Measurements from ENCODE around the gene LCAT. TPM values are rescaled to one million over a fixed set of nuclear protein-coding genes. Genes with fewer than 3 reads are reported as not detected.

Gene LCAT
- total and polyA plus RNA-seq, 9 of the 15 experiments (the other 6 are each of a cell fraction or from before 2014, with no cell fraction given): 0.46 to 21.0 (median 5.0) TPM

DNA sequence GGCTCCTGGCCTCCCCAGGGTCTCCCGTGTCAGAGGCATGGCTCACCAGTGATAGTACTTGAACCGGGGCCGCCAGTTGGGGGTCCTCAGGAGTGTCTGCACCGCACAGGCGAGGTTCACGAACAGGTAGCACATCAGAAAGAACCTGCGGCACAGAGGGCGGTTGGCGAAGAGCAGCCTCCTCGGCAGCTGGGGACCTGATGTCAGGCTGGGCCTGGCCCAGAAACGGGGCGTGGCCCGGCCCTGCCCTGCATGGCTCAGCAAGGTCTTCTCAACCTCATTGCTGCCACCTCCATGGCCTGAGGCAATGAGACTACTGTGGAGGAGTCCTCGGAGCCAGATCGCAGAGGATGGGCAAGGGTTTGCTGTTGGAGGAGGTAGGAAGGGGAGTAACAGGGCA, 4.1 kb upstream of the LCAT start:
- in situ Hi-C loops (cut with MboI) (no loop called here), intact Hi-C loops (cut with micrococcal nuclease) (no loop called here)
- WGBS (ENCODE audit: insufficient coverage, low coverage, missing lambda C conversion rate): 95% methylated on average over 12 of the region's 15 CpGs
- DNase-seq (ENCODE audit: extremely low read depth in 1 of 4, low spot score in 3 of 4) (no peak), FAIRE-seq (no peak), ATAC-seq (no peak)
- H3K9me3 ChIP-seq (replicated peaks; ENCODE audit: control insufficient read depth, insufficient read depth, low read depth, low read length): no peaks in the 10 kb centered on the region; the same call in 1 of the 2 replicates
- no peak overlapping the region for H3K4me2 ChIP-seq (ENCODE audit: insufficient read depth, low read length)
- H3K4me1 ChIP-seq (replicated peaks in 1 of 2; ENCODE audit: control insufficient read depth in 2 of 2, insufficient read depth in 2 of 2, low read length in 2 of 2): peaks cover 7 to 49% of the 10 kb centered on the region in 2 experiments; a peak in 3 of 5 replicates
- no peaks in the 10 kb centered on the region for H3K9me1 ChIP-seq (ENCODE audit: control insufficient read depth, insufficient read depth, low read length)
- peak overlapping the region in 1 of 2 experiments; percentile 14; a peak in 2 of 4 replicates for H3K9ac ChIP-seq (ENCODE audit: insufficient read depth in 1 of 2, low read depth in 2 of 2, low read length in 2 of 2)
- CTCF ChIA-PET (ENCODE audit: low intra/inter-chr PET ratio): no interaction called here
- H3K4me3 ChIP-seq: no peak overlapping the region
- no peak overlapping the region for H3K27ac ChIP-seq (ENCODE audit: extremely low read depth, low read depth, low read length)
- no peaks in the 10 kb centered on the region for H3K79me2 ChIP-seq (ENCODE audit: control insufficient read depth, insufficient read depth, low read length)
- peaks cover 90% of the 10 kb centered on the region; the same call in 2 of the 3 replicates for H3K36me3 ChIP-seq (ENCODE audit: control insufficient read depth, insufficient read depth, low read length)
- H3K27me3 ChIP-seq (ENCODE audit: control insufficient read depth in 2 of 2, insufficient read depth in 2 of 2, low read length in 2 of 2): no peaks in the 10 kb centered on the region
- H2AFZ ChIP-seq (ENCODE audit: low read depth, low read length): no peak overlapping the region
- POLR2A ChIA-PET: interaction anchor here (0.6 to 1.2 kb wide), 3 partner anchors 36 to 285 kb away, joined by 3 to 5 read pairs (median 3); no protein-coding TSS in a partner anchor
- no TSS peak for BruUV-seq (replicated peaks)
- H4K20me1 ChIP-seq (replicated peaks; ENCODE audit: control insufficient read depth, insufficient read depth, low read length): peaks cover 10% of the 10 kb centered on the region; the same call in 1 of the 2 replicates
- no peak for TF ChIP-seq TARDBP (IDR thresholded peaks at IDR 0.05)
- TF ChIP-seq POU5F1 (IDR thresholded peaks at IDR 0.05; ENCODE audit: borderline replicate concordance, low read depth, low read length, partially characterized antibody): no peak
- TF ChIP-seq XRCC3 (IDR thresholded peaks at IDR 0.05): no peak
- TF ChIP-seq ZMIZ1 (IDR thresholded peaks at IDR 0.05; ENCODE audit: low read depth in 2 of 2, low read length in 2 of 2): no peak
- no peak for TF ChIP-seq NR2C1 (IDR thresholded peaks at IDR 0.05)
- no peak for TF ChIP-seq NR2C1 (tag; IDR thresholded peaks at IDR 0.05)
- TF ChIP-seq, protein P1, sequence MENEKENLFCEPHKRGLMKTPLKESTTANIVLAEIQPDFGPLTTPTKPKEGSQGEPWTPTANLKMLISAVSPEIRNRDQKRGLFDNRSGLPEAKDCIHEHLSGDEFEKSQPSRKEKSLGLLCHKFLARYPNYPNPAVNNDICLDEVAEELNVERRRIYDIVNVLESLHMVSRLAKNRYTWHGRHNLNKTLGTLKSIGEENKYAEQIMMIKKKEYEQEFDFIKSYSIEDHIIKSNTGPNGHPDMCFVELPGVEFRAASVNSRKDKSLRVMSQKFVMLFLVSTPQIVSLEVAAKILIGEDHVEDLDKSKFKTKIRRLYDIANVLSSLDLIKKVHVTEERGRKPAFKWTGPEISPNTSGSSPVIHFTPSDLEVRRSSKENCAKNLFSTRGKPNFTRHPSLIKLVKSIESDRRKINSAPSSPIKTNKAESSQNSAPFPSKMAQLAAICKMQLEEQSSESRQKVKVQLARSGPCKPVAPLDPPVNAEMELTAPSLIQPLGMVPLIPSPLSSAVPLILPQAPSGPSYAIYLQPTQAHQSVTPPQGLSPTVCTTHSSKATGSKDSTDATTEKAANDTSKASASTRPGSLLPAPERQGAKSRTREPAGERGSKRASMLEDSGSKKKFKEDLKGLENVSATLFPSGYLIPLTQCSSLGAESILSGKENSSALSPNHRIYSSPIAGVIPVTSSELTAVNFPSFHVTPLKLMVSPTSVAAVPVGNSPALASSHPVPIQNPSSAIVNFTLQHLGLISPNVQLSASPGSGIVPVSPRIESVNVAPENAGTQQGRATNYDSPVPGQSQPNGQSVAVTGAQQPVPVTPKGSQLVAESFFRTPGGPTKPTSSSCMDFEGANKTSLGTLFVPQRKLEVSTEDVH (IDR thresholded peaks at IDR 0.05; ENCODE audit: low read depth, partially characterized antibody): no peak
- no peak for TF ChIP-seq TAF7 (tag; IDR thresholded peaks at IDR 0.05)
- no peak for TF ChIP-seq ZNF239 (CRISPR knock-in tag; IDR thresholded peaks at IDR 0.05)
- TF ChIP-seq YBX1 (IDR thresholded peaks at IDR 0.05): no peak
- TF ChIP-seq BMI1 (IDR thresholded peaks at IDR 0.05; ENCODE audit: low read length): no peak
- no peak for TF ChIP-seq SMAD2 (IDR thresholded peaks at IDR 0.05; ENCODE audit: low read depth, low read length)
- no peak for TF ChIP-seq TSC22D4 (tag; IDR thresholded peaks at IDR 0.05)
- no peak for TF ChIP-seq SLC30A9 (CRISPR knock-in tag; IDR thresholded peaks at IDR 0.05)
- no peak for TF ChIP-seq BCOR (IDR thresholded peaks at IDR 0.05)
- TF ChIP-seq, protein P2, sequence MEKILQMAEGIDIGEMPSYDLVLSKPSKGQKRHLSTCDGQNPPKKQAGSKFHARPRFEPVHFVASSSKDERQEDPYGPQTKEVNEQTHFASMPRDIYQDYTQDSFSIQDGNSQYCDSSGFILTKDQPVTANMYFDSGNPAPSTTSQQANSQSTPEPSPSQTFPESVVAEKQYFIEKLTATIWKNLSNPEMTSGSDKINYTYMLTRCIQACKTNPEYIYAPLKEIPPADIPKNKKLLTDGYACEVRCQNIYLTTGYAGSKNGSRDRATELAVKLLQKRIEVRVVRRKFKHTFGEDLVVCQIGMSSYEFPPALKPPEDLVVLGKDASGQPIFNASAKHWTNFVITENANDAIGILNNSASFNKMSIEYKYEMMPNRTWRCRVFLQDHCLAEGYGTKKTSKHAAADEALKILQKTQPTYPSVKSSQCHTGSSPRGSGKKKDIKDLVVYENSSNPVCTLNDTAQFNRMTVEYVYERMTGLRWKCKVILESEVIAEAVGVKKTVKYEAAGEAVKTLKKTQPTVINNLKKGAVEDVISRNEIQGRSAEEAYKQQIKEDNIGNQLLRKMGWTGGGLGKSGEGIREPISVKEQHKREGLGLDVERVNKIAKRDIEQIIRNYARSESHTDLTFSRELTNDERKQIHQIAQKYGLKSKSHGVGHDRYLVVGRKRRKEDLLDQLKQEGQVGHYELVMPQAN (IDR thresholded peaks at IDR 0.05; ENCODE audit: borderline replicate concordance): no peak
- no peak for TF ChIP-seq ZBED1 (IDR thresholded peaks at IDR 0.05)
- TF ChIP-seq SAFB2 (IDR thresholded peaks at IDR 0.05; ENCODE audit: borderline replicate concordance, low read depth, low read length, severe bottlenecking): no peak
